NCI-H2196 treated with DMSO at 0.1 percent for 48 hours (cell line): ENCODE results near the gene GPC6.

Experiments used
- DNase-seq: peaks from one replicate; lab custom pipeline; 2025; ENCODE audit not compliant: unreplicated experiment; lab: John Stamatoyannopoulos, UW

GPC6 gene

GRCh38 chr13:93882086-93882651 is 655.6 kb downstream of the GPC6 start:
- no peak for DNase-seq

GRCh38 chr13:93889430-93889951 is 662.9 kb downstream of the GPC6 start:
- no peak for DNase-seq

GRCh38 chr13:93899981-93900380 is 673.4 kb downstream of the GPC6 start:
- DNase-seq = no peak

GRCh38 chr13:93900731-93901130 is 674.1 kb downstream of the GPC6 start:
- DNase-seq = no peak

- no peak for DNase-seq
Measured at GRCh38 chr13:93903909-93904308, 677.3 kb downstream of the GPC6 start.

GRCh38 chr13:93915269-93915809 is 688.7 kb downstream of the GPC6 start:
- DNase-seq = no peak

- no peak for DNase-seq
Measured at GRCh38 chr13:93922063-93922855, 695.7 kb downstream of the GPC6 start.

- no peak for DNase-seq
Measured at GRCh38 chr13:93925990-93926389, 699.4 kb downstream of the GPC6 start.

- DNase-seq = no peak
Measured at GRCh38 chr13:93926425-93926824, 699.8 kb downstream of the GPC6 start.

- no peak for DNase-seq
Measured at GRCh38 chr13:93927431-93927830, 700.8 kb downstream of the GPC6 start.

GRCh38 chr13:93932901-93933300 is 706.3 kb downstream of the GPC6 start:
- no peak for DNase-seq

- DNase-seq = no peak
Measured at GRCh38 chr13:93936901-93937300, 710.3 kb downstream of the GPC6 start.

- DNase-seq = no peak
Measured at GRCh38 chr13:93941444-93941843, 714.8 kb downstream of the GPC6 start.

- no peak for DNase-seq
Measured at GRCh38 chr13:93942016-93942415, 715.4 kb downstream of the GPC6 start.

- no peak for DNase-seq
Measured at GRCh38 chr13:93945621-93946020, 719.0 kb downstream of the GPC6 start.

- DNase-seq = no peak
Measured at GRCh38 chr13:93946994-93947393, 720.4 kb downstream of the GPC6 start.

GRCh38 chr13:93947651-93948050 is 721.0 kb downstream of the GPC6 start:
- DNase-seq = no peak

GRCh38 chr13:93948162-93948922 is 721.7 kb downstream of the GPC6 start:
- DNase-seq = no peak

GRCh38 chr13:93951108-93951507 is 724.5 kb downstream of the GPC6 start:
- DNase-seq = no peak

- no peak for DNase-seq
Measured at GRCh38 chr13:93951951-93952350, 725.3 kb downstream of the GPC6 start.

GRCh38 chr13:93953841-93954240 is 727.2 kb downstream of the GPC6 start:
- no peak for DNase-seq

GRCh38 chr13:93955904-93956303 is 729.3 kb downstream of the GPC6 start:
- DNase-seq = no peak
